Measurements from ENCODE around the gene MUC5AC.
"Not testable (repeated sequence)": the region's sequence is repeated elsewhere in the genome, so short reads cannot be mapped to it uniquely, and the experiment has no call there.

Gene MUC5AC

GRCh38 chr11:1112351-1113191 is 45.2 kb upstream of the MUC5AC start:
- no peak overlapping the region for H3K9ac ChIP-seq (ENCODE audit: low read length)
- H3K79me2 ChIP-seq (ENCODE audit: control insufficient read depth, insufficient read depth, low read length), result no peaks in the 10 kb centered on the region
- H3K56ac ChIP-seq (ENCODE audit: low read length), result no peak overlapping the region
- no peak overlapping the region for H3K23ac ChIP-seq (ENCODE audit: low read length)
- H3K79me1 ChIP-seq (ENCODE audit: low read length), result no peaks in the 10 kb centered on the region
- H4K8ac ChIP-seq (ENCODE audit: low read depth, low read length), result no peak overlapping the region
- no CpG with 5 or more reads among the region's 14 CpGs for WGBS (ENCODE audit: extremely low coverage, insufficient coverage, low lambda C conversion rate)
- no peaks in the 10 kb centered on the region for H3K36me3 ChIP-seq (ENCODE audit: control insufficient read depth, insufficient read depth, low read length)
- H2BK15ac ChIP-seq (replicated peaks; ENCODE audit: low read depth), result no peak overlapping the region
- no peak overlapping the region for H4K5ac ChIP-seq (ENCODE audit: low read length)
- H3K4ac ChIP-seq (ENCODE audit: low read depth, low read length), result no peak overlapping the region
- DNase-seq, result no peak
- H2BK120ac ChIP-seq (ENCODE audit: low read depth, low read length), result no peak overlapping the region
- no peak overlapping the region for H3K4me2 ChIP-seq (ENCODE audit: low read length)
- H3K18ac ChIP-seq (ENCODE audit: low read length), result no peak overlapping the region
- no peak overlapping the region for H3K27ac ChIP-seq (ENCODE audit: low read depth, low read length)
- no peak overlapping the region for H3K4me3 ChIP-seq (ENCODE audit: low read length)
- no peaks in the 10 kb centered on the region for H3K27me3 ChIP-seq (ENCODE audit: insufficient read depth, low read length, poor library complexity)
- H2BK5ac ChIP-seq (ENCODE audit: low read length), result no peak overlapping the region
- no peaks in the 10 kb centered on the region for H3K4me1 ChIP-seq (ENCODE audit: control insufficient read depth, low read depth, low read length)
- H2AK5ac ChIP-seq (ENCODE audit: low read length), result no peak overlapping the region

GRCh38 chr11:1113405-1114201 is 44.1 kb upstream of the MUC5AC start:
- Histone ChIP-seq H3K4me3 (ENCODE audit: low read length) (no peak overlapping the region), H3K9ac (ENCODE audit: low read length) (no peak overlapping the region), H2BK5ac (ENCODE audit: low read length) (no peak overlapping the region), H3K4me1 (ENCODE audit: control insufficient read depth, low read depth, low read length) (no peaks in the 10 kb centered on the region), H3K56ac (ENCODE audit: low read length) (no peak overlapping the region), H2AK5ac (ENCODE audit: low read length) (no peak overlapping the region), H3K79me2 (ENCODE audit: control insufficient read depth, insufficient read depth, low read length) (no peaks in the 10 kb centered on the region), H3K27me3 (ENCODE audit: insufficient read depth, low read length, poor library complexity) (no peaks in the 10 kb centered on the region), H3K36me3 (ENCODE audit: control insufficient read depth, insufficient read depth, low read length) (no peaks in the 10 kb centered on the region), H2BK120ac (ENCODE audit: low read depth, low read length) (no peak overlapping the region), H4K8ac (ENCODE audit: low read depth, low read length) (no peak overlapping the region), H3K79me1 (ENCODE audit: low read length) (no peaks in the 10 kb centered on the region), H3K4me2 (ENCODE audit: low read length) (no peak overlapping the region), H3K18ac (ENCODE audit: low read length) (no peak overlapping the region), H3K23ac (ENCODE audit: low read length) (no peak overlapping the region), H3K27ac (ENCODE audit: low read depth, low read length) (no peak overlapping the region), H3K4ac (ENCODE audit: low read depth, low read length) (no peak overlapping the region), H4K5ac (ENCODE audit: low read length) (no peak overlapping the region), H2BK15ac (replicated peaks; ENCODE audit: low read depth) (no peak overlapping the region)
- WGBS (ENCODE audit: extremely low coverage, insufficient coverage, low lambda C conversion rate), result no CpG with 5 or more reads among the region's 36 CpGs
- DNase-seq, result no peak

- not testable (repeated sequence) for H4K5ac ChIP-seq (ENCODE audit: low read length); H3K36me3 ChIP-seq (ENCODE audit: control insufficient read depth, insufficient read depth, low read length); H3K18ac ChIP-seq (ENCODE audit: low read length); H2AK5ac ChIP-seq (ENCODE audit: low read length); H3K4me1 ChIP-seq (ENCODE audit: control insufficient read depth, low read depth, low read length); H3K4ac ChIP-seq (ENCODE audit: low read depth, low read length); H3K4me2 ChIP-seq (ENCODE audit: low read length); H3K56ac ChIP-seq (ENCODE audit: low read length); H2BK120ac ChIP-seq (ENCODE audit: low read depth, low read length); H2BK5ac ChIP-seq (ENCODE audit: low read length); H3K27me3 ChIP-seq (ENCODE audit: insufficient read depth, low read length, poor library complexity); H3K23ac ChIP-seq (ENCODE audit: low read length); H4K8ac ChIP-seq (ENCODE audit: low read depth, low read length); H3K4me3 ChIP-seq (ENCODE audit: low read length); H2BK15ac ChIP-seq (replicated peaks; ENCODE audit: low read depth); DNase-seq; H3K79me2 ChIP-seq (ENCODE audit: control insufficient read depth, insufficient read depth, low read length); H3K9ac ChIP-seq (ENCODE audit: low read length); H3K27ac ChIP-seq (ENCODE audit: low read depth, low read length); H3K79me1 ChIP-seq (ENCODE audit: low read length)
- WGBS (ENCODE audit: extremely low coverage, insufficient coverage, low lambda C conversion rate), result no CpG with 5 or more reads among the region's 6 CpGs
These were observed 42.5 kb upstream of the MUC5AC start for GRCh38 chr11:1115292-1115691.

DNA sequence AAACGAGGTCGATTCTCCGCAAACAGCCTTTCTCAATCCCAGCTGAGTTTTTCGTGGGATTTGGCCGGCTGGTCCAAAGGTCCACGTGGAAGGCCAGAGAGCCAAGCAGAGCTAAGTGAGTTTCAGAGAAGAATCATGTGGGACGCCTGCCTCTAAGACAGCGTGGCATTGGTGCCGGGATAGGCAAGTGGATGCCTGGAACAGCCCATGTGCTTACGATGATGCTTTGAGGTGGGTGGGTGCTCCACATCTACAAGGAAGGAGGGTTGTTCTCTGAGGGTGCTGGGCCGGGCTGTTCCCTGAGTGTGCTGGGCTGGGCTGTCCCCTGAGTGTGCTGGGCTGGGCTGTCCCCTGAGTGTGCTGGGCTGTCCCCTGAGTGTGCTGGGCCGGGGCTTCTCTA is 41.6 kb upstream of the MUC5AC start:
- Histone ChIP-seq H3K27ac (ENCODE audit: low read depth, low read length) (no peak overlapping the region), H4K5ac (ENCODE audit: low read length) (no peak overlapping the region), H3K23ac (ENCODE audit: low read length) (no peak overlapping the region), H2BK15ac (replicated peaks; ENCODE audit: low read depth) (no peak overlapping the region), H3K36me3 (ENCODE audit: control insufficient read depth, insufficient read depth, low read length) (no peaks in the 10 kb centered on the region), H3K9ac (ENCODE audit: low read length) (no peak overlapping the region), H3K4me3 (ENCODE audit: low read length) (no peak overlapping the region), H3K4me1 (ENCODE audit: control insufficient read depth, low read depth, low read length) (no peaks in the 10 kb centered on the region), H3K27me3 (ENCODE audit: insufficient read depth, low read length, poor library complexity) (no peaks in the 10 kb centered on the region), H3K79me2 (ENCODE audit: control insufficient read depth, insufficient read depth, low read length) (no peaks in the 10 kb centered on the region), H3K4me2 (ENCODE audit: low read length) (no peak overlapping the region), H3K18ac (ENCODE audit: low read length) (no peak overlapping the region), H3K56ac (ENCODE audit: low read length) (no peak overlapping the region), H4K8ac (ENCODE audit: low read depth, low read length) (no peak overlapping the region), H3K79me1 (ENCODE audit: low read length) (no peaks in the 10 kb centered on the region), H2BK120ac (ENCODE audit: low read depth, low read length) (no peak overlapping the region), H2BK5ac (ENCODE audit: low read length) (no peak overlapping the region), H3K4ac (ENCODE audit: low read depth, low read length) (no peak overlapping the region), H2AK5ac (ENCODE audit: low read length) (no peak overlapping the region)
- WGBS (ENCODE audit: extremely low coverage, insufficient coverage, low lambda C conversion rate), result 100% methylated on average over 2 of the region's 12 CpGs
- no peak for DNase-seq

DNA sequence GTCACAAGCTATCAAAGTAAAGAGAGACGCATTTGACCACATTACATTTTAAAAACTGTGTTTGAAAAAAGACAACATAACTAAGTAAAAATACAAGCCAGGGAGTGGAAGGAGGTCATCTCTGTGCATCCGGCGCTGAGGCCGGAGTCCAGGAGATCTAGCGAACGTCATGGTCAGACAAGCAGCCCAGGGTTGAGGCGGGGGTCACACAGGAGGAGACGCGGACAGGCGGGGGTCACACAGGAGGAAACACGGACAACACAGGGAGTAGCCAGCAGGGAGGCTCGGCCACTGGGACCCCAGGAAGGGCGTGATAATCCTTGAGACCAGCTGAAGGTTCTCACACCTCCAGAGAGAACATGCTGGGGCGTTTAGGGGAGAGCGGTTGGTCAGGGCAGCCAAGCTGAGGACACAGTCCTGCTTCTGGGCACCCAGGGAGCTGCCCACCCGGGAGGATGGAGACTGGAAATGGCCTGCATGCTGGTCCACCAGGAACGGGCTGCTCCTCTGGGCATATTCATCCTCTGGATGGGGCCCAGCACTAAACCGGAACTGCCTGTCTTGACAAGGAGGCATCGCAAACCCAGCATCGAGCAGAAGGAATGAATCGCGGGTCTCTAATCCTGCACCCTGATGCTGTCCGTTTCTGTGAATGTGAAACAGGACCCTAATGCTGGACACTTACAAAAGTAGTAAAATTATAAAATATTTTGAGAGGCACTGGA is 40.9 kb upstream of the MUC5AC start:
- H3K23ac ChIP-seq (ENCODE audit: low read length), result no peak overlapping the region
- no peak overlapping the region for H3K4me2 ChIP-seq (ENCODE audit: low read length)
- no CpG with 5 or more reads among the region's 23 CpGs for WGBS (ENCODE audit: extremely low coverage, insufficient coverage, low lambda C conversion rate)

More for the DNA sequence above, 40.9 kb upstream of the MUC5AC start:
- Histone ChIP-seq H3K9ac (ENCODE audit: low read length) (no peak overlapping the region), H3K56ac (ENCODE audit: low read length) (no peak overlapping the region), H3K27me3 (ENCODE audit: insufficient read depth, low read length, poor library complexity) (no peaks in the 10 kb centered on the region), H2AK5ac (ENCODE audit: low read length) (no peak overlapping the region), H4K5ac (ENCODE audit: low read length) (no peak overlapping the region), H3K18ac (ENCODE audit: low read length) (no peak overlapping the region), H3K79me2 (ENCODE audit: control insufficient read depth, insufficient read depth, low read length) (no peaks in the 10 kb centered on the region), H3K4me1 (ENCODE audit: control insufficient read depth, low read depth, low read length) (no peaks in the 10 kb centered on the region), H2BK120ac (ENCODE audit: low read depth, low read length) (no peak overlapping the region), H3K27ac (ENCODE audit: low read depth, low read length) (no peak overlapping the region), H3K79me1 (ENCODE audit: low read length) (no peaks in the 10 kb centered on the region), H3K36me3 (ENCODE audit: control insufficient read depth, insufficient read depth, low read length) (no peaks in the 10 kb centered on the region), H3K4ac (ENCODE audit: low read depth, low read length) (no peak overlapping the region), H2BK5ac (ENCODE audit: low read length) (no peak overlapping the region), H3K4me3 (ENCODE audit: low read length) (no peak overlapping the region), H4K8ac (ENCODE audit: low read depth, low read length) (no peak overlapping the region), H2BK15ac (replicated peaks; ENCODE audit: low read depth) (no peak overlapping the region)
- DNase-seq, result no peak

All from mesendoderm (in vitro differentiated cells).